Suprapubic skin (tissue), 4 donors: ENCODE results near the gene AHCYL1. TPM values are rescaled to one million over a fixed set of nuclear protein-coding genes. Genes with fewer than 3 reads are reported as not detected.

Experiments used
- DNase-seq, 2 donors: peaks; one replicate each; pipeline ENCODE4 v3.0.0-alpha.2; 2019; ENCODE audit warnings: low spot score in 2 of 2
- H3K27ac ChIP-seq: fragments of 200-600 bp; sonication (generic); one replicate; pipeline ENCODE4 v1.5.1; 2019
- H3K27me3 ChIP-seq: fragments of 200-600 bp; sonication (generic); one replicate; pipeline ENCODE4 v1.5.1; 2019
- H3K36me3 ChIP-seq: fragments of 200-600 bp; sonication (generic); one replicate; pipeline ENCODE4 v1.5.1; 2019
- H3K4me1 ChIP-seq: fragments of 200-600 bp; sonication (generic); one replicate; pipeline ENCODE4 v1.5.1; 2019
- H3K4me3 ChIP-seq: fragments of 200-600 bp; sonication (generic); one replicate; pipeline ENCODE4 v1.5.1; 2019; ENCODE audit warnings: mild to moderate bottlenecking
- H3K9me3 ChIP-seq: fragments of 200-600 bp; sonication (generic); one replicate; pipeline ENCODE4 v1.5.1; 2019
- CTCF ChIP-seq, 2 donors: fragments of 200-600 bp in 1 of 2; fragments of 450-650 bp in 1 of 2; sonication (generic) in 1 of 2; IDR thresholded peaks; one replicate each; pipeline ENCODE4 v1.5.1; 2016 to 2019; ENCODE audit warnings: antibody characterized with exemption in 2 of 2, mild to moderate bottlenecking in 1 of 2, moderate library complexity in 1 of 2
- EP300 ChIP-seq: sonication (generic); formaldehyde crosslinking; IDR thresholded peaks from one replicate; pipeline ENCODE4 v1.6.1; 2017; ENCODE audit warnings: antibody characterized with exemption
- POLR2A ChIP-seq, 2 donors: fragments of 450-650 bp; IDR thresholded peaks; one replicate each; pipeline ENCODE4 v1.6.1; 2017; ENCODE audit warnings: antibody characterized with exemption in 2 of 2, mild to moderate bottlenecking in 2 of 2, moderate library complexity in 2 of 2
- POLR2AphosphoS5 ChIP-seq, 3 donors: sonication (generic); formaldehyde crosslinking; IDR thresholded peaks; one replicate each; pipeline ENCODE4 v1.6.1; 2017; ENCODE audit warnings: antibody characterized with exemption in 3 of 3
- WGBS: methylation state at CpG from one replicate; pipeline ENCODE4 v1.1.5; 2018; 5-methylcytosine and 5-hydroxymethylcytosine counted together
- total RNA-seq, 4 donors: library from RNA; depleted of rRNA; stranded (reverse); fragments of >200 nt; gene quantifications; one replicate each; pipeline ENCODE4 v1.1.0, GENCODE V29; 2016

Gene AHCYL1
- total RNA-seq, 4 donors from 2014 or later = 37.7 to 50.4 (median 48.6) TPM

- DNase-seq = no peak
- Histone ChIP-seq H3K36me3 (no peaks in the 10 kb centered on the region), H3K4me1 (peaks cover 17% of the 10 kb centered on the region), H3K27me3 (no peaks in the 10 kb centered on the region), H3K4me3 (no peak overlapping the region), H3K9me3 (no peaks in the 10 kb centered on the region), H3K27ac (no peak overlapping the region)
- TF ChIP-seq POLR2AphosphoS5 (IDR thresholded peaks at IDR 0.05) (no peak), POLR2A (IDR thresholded peaks at IDR 0.05) (no peak)
- WGBS = 30% methylated on average over 1 of the region's 1 CpG
Measured at GRCh38 chr1:109960745-109961094, 23.8 kb upstream of the AHCYL1 start.

GRCh38 chr1:109963864-109964263 is 20.7 kb upstream of the AHCYL1 start:
- H3K27me3 ChIP-seq = no peaks in the 10 kb centered on the region
- H3K36me3 ChIP-seq = no peaks in the 10 kb centered on the region
- H3K4me1 ChIP-seq = peaks cover 17% of the 10 kb centered on the region
- no peak for TF ChIP-seq POLR2A (IDR thresholded peaks at IDR 0.05)
- H3K27ac ChIP-seq = no peak overlapping the region
- H3K9me3 ChIP-seq = no peaks in the 10 kb centered on the region
- no peak overlapping the region for H3K4me3 ChIP-seq
- no peak for DNase-seq
- WGBS = 86% methylated on average over 1 of the region's 1 CpG

- H3K4me1 ChIP-seq = no peaks in the 10 kb centered on the region
- no peaks in the 10 kb centered on the region for H3K36me3 ChIP-seq
- no peaks in the 10 kb centered on the region for H3K9me3 ChIP-seq
- DNase-seq = no peak
- H3K27me3 ChIP-seq = no peaks in the 10 kb centered on the region
- H3K4me3 ChIP-seq = no peak overlapping the region
- TF ChIP-seq CTCF (IDR thresholded peaks at IDR 0.05) (no peak), POLR2AphosphoS5 (IDR thresholded peaks at IDR 0.05) (no peak), POLR2A (IDR thresholded peaks at IDR 0.05) (no peak), EP300 (no peak)
- H3K27ac ChIP-seq = no peak overlapping the region
- WGBS = 75% methylated on average over 3 of the region's 3 CpGs
Measured at GRCh38 chr1:109969146-109969829, 15.3 kb upstream of the AHCYL1 start.

- no peak for TF ChIP-seq EP300
- no peak for TF ChIP-seq POLR2AphosphoS5 (IDR thresholded peaks at IDR 0.05)
- no peak for TF ChIP-seq CTCF (IDR thresholded peaks at IDR 0.05)
- no peak for TF ChIP-seq POLR2A (IDR thresholded peaks at IDR 0.05)
- DNase-seq = no peak
- no peaks in the 10 kb centered on the region for H3K27me3 ChIP-seq
- no peak overlapping the region for H3K27ac ChIP-seq
- no peaks in the 10 kb centered on the region for H3K4me1 ChIP-seq
- H3K36me3 ChIP-seq = no peaks in the 10 kb centered on the region
- H3K4me3 ChIP-seq = no peak overlapping the region
- no peaks in the 10 kb centered on the region for H3K9me3 ChIP-seq
- 89% methylated on average over 3 of the region's 3 CpGs for WGBS
Measured at GRCh38 chr1:109969907-109970306, 14.7 kb upstream of the AHCYL1 start.

GRCh38 chr1:109971559-109971958 is 13.0 kb upstream of the AHCYL1 start:
- no peak for DNase-seq
- no peak for TF ChIP-seq POLR2A (IDR thresholded peaks at IDR 0.05)
- TF ChIP-seq CTCF (IDR thresholded peaks at IDR 0.05) = no peak
- no peak for TF ChIP-seq EP300
- TF ChIP-seq POLR2AphosphoS5 (IDR thresholded peaks at IDR 0.05) = no peak
- Histone ChIP-seq H3K27ac (no peak overlapping the region), H3K4me3 (no peak overlapping the region), H3K27me3 (no peaks in the 10 kb centered on the region), H3K36me3 (no peaks in the 10 kb centered on the region), H3K9me3 (no peaks in the 10 kb centered on the region), H3K4me1 (no peaks in the 10 kb centered on the region)
- 33% methylated on average over 1 of the region's 1 CpG for WGBS

DNA sequence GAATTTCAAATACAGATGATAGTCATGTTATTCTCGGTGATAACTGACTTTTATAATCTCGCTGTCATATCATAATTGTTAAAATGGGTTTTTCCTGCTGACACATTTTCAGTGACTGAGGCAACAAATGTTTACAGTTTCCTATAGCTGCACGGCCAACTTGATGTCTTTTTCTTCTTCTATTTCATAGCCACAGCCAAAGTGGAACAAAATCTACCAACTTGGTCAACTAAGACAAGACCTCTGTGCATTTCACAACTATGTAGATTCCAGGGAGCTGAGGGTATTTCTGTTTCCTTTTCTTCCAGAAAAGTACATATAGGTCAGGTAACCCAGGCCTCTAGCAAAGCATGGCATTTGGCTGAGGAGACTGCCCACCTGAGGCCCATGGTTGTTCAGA is 10.4 kb upstream of the AHCYL1 start:
- Histone ChIP-seq H3K27ac (no peak overlapping the region), H3K9me3 (no peaks in the 10 kb centered on the region), H3K4me3 (no peak overlapping the region), H3K36me3 (no peaks in the 10 kb centered on the region), H3K27me3 (no peaks in the 10 kb centered on the region), H3K4me1 (peaks cover 8% of the 10 kb centered on the region)
- WGBS = 93% methylated on average over 3 of the region's 3 CpGs
- TF ChIP-seq EP300 = no peak
- TF ChIP-seq POLR2A (IDR thresholded peaks at IDR 0.05) = no peak
- TF ChIP-seq CTCF (IDR thresholded peaks at IDR 0.05) = no peak
- no peak for TF ChIP-seq POLR2AphosphoS5 (IDR thresholded peaks at IDR 0.05)
- no peak for DNase-seq
